ENCODE measurements around the gene CACNA1H.

CACNA1H gene

GRCh38 chr16:1152651-1153259 is at the start of gene CACNA1H:
TSS of gene CACNA1H (plus strand) at chr16:1153106. CDS start at chr16:1153738, 632 bp downstream.
- DNase-seq, result no peak

- DNase-seq, result no peak
Observed at GRCh38 chr16:1103636-1103980, 49.3 kb upstream of the CACNA1H start.

GRCh38 chr16:1105888-1106620 is 46.9 kb upstream of the CACNA1H start:
- DNase-seq, result peak; percentile 21 to 35

- no peak for DNase-seq
Observed at GRCh38 chr16:1106659-1107058, 46.2 kb upstream of the CACNA1H start.

GRCh38 chr16:1107141-1107540 is 45.8 kb upstream of the CACNA1H start:
- no peak for DNase-seq

GRCh38 chr16:1107731-1108130 is 45.2 kb upstream of the CACNA1H start:
- DNase-seq, result no peak

- no peak for DNase-seq
Observed at GRCh38 chr16:1108299-1109252, 44.3 kb upstream of the CACNA1H start.

GRCh38 chr16:1109648-1110047 is 43.3 kb upstream of the CACNA1H start:
- no peak for DNase-seq

GRCh38 chr16:1112506-1113184 is 40.3 kb upstream of the CACNA1H start:
- DNase-seq, result no peak

GRCh38 chr16:1113489-1113888 is 39.4 kb upstream of the CACNA1H start:
- no peak for DNase-seq

GRCh38 chr16:1113889-1114526 is 38.9 kb upstream of the CACNA1H start:
- DNase-seq, result no peak

- no peak for DNase-seq
Observed at GRCh38 chr16:1116693-1117077, 36.2 kb upstream of the CACNA1H start.

GRCh38 chr16:1117176-1117900 is 35.6 kb upstream of the CACNA1H start:
- no peak for DNase-seq

GRCh38 chr16:1117926-1118325 is 35.0 kb upstream of the CACNA1H start:
- DNase-seq, result no peak

- DNase-seq, result no peak
Observed at GRCh38 chr16:1119129-1119528, 33.8 kb upstream of the CACNA1H start.

- DNase-seq, result no peak
Observed at GRCh38 chr16:1119766-1120576, 32.9 kb upstream of the CACNA1H start.

- DNase-seq, result no peak
Observed at GRCh38 chr16:1120577-1120941, 32.3 kb upstream of the CACNA1H start.

GRCh38 chr16:1121009-1121408 is 31.9 kb upstream of the CACNA1H start:
- no peak for DNase-seq

- no peak for DNase-seq
Observed at GRCh38 chr16:1121601-1122397, 31.1 kb upstream of the CACNA1H start.

GRCh38 chr16:1122398-1122765 is 30.5 kb upstream of the CACNA1H start:
- no peak for DNase-seq
